Small intestine (tissue), 7 donors: ENCODE measurements around the gene MELK. TPM values are rescaled to one million over a fixed set of nuclear protein-coding genes. Genes with fewer than 3 reads are reported as not detected.
A peak's percentile ranks its signal among the peaks of the same experiment; 100 is the strongest.

Experiments used
- DNase-seq, 2 donors: peaks; one replicate each; pipeline versions ENCODE4 v3.0.0 to v3.0.0-alpha.2; 2013
- FAIRE-seq: peaks from 2 replicates; lab custom pipeline; 2012; peaks lifted over from hg19 to GRCh38; lab: Jason Lieb, UNC
- H3K27ac ChIP-seq, 3 donors: one replicate each; pipeline ENCODE4 v1.5.1; 2013; ENCODE audit warnings: low read length in 2 of 3, mild to moderate bottlenecking in 2 of 3, control low read depth in 1 of 3, inconsistent platforms in 1 of 3, low read depth in 1 of 3, moderate library complexity in 1 of 3
- H3K27me3 ChIP-seq, 3 donors: one replicate each; pipeline ENCODE4 v1.6.1; 2013; ENCODE audit warnings: low read length in 3 of 3, inconsistent platforms in 1 of 3; ENCODE audit not compliant: control insufficient read depth in 3 of 3, insufficient read depth in 3 of 3
- H3K36me3 ChIP-seq, 3 donors: one replicate each; pipeline ENCODE4 v1.6.1; 2013; ENCODE audit warnings: low read length in 3 of 3, inconsistent platforms in 1 of 3, low read depth in 1 of 3, mild to moderate bottlenecking in 1 of 3, moderate library complexity in 1 of 3; ENCODE audit not compliant: control insufficient read depth in 3 of 3, insufficient read depth in 2 of 3
- H3K4me1 ChIP-seq, 3 donors: one replicate each; pipeline ENCODE4 v1.6.1; 2013; ENCODE audit warnings: low read length in 2 of 3, inconsistent platforms in 1 of 3, low read depth in 1 of 3, mild to moderate bottlenecking in 1 of 3, moderate library complexity in 1 of 3; ENCODE audit not compliant: control insufficient read depth in 3 of 3, insufficient read depth in 2 of 3
- H3K4me3 ChIP-seq, 3 donors: one replicate each; pipeline ENCODE4 v1.5.1; 2013; ENCODE audit warnings: low read length in 3 of 3, control low read depth in 1 of 3, inconsistent platforms in 1 of 3, low read depth in 1 of 3, mild to moderate bottlenecking in 1 of 3, moderate library complexity in 1 of 3
- H3K9me3 ChIP-seq, 2 donors: one replicate each; pipeline ENCODE4 v1.6.1; 2013; ENCODE audit warnings: low read depth in 1 of 2, low read length in 1 of 2; ENCODE audit not compliant: control insufficient read depth in 2 of 2, insufficient read depth in 1 of 2
- WGBS, 3 donors: extraction: QIAGEN DNeasy Blood & Tissue Kit; methylation state at CpG; one replicate each; pipeline ENCODE4 v1.1.7; 2013; 5-methylcytosine and 5-hydroxymethylcytosine counted together
- polyA plus RNA-seq, 4 donors: library from polyadenylated mRNA; stranded (reverse) in 3 of 4; unstranded in 1 of 4; fragments of 200-250 nt in 3 of 4; fragments of 120-200 nt in 1 of 4; gene quantifications; one replicate each; pipeline versions ENCODE4 v1.2.1 to v1.2.3, GENCODE V29; 2013
- donor health status: healthy with polysubstance abuse.
- donor health status: control.
- donor health status: control.
- donor health status: Bipolar disorder and iron deficiency.
- donor health status: healthy.

Gene MELK
- polyA plus RNA-seq, 4 donors: 0.81 to 13.8 (median 6.5) TPM

DNA sequence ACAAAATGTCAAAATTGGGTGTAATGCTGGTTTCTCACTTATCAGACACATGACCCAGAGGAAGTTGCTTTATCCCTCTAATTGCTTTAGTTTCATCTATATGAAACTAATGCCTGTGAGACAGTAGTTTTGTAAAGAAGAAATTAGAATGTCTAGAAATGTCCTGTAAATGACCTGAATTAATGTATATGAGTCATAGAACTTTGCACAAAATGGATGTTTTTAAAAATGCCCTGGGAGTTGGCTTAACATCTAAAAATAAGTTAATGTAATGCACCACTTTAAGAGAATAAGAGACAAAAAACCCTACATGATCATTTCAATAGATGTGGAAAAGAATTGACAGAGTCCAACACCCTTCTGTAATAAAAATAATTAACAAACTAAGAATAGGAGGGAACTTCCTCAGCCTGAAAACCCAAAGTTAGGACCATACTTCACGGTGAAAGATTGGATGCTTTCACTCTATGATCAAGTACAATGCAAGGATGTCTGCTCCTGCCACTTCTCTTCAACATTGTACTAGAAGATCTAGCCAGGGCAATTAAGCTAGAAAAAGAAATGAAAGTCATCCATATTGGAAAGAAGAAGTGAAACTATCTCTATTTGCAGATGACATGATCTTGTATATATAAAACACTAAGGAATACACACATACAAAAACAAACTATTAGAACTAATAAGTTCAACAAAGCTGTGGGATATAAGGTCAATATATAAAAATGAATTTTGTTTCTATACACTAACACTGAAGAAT lies 117.9 kb downstream of the MELK start:
- WGBS, 3 donors: 81 to 91% (median 90%) methylated on average over 1 of the region's 1 CpG
- FAIRE-seq: peak; percentile 65
- no peaks in the 10 kb centered on the region for H3K36me3 ChIP-seq
- H3K27ac ChIP-seq: no peak overlapping the region
- H3K9me3 ChIP-seq: no peaks in the 10 kb centered on the region
- DNase-seq: no peak
- peaks cover 0 to 2% (median 0%) of the 10 kb centered on the region in 3 donors for H3K27me3 ChIP-seq
- no peak overlapping the region for H3K4me3 ChIP-seq
- H3K4me1 ChIP-seq: no peaks in the 10 kb centered on the region

DNA sequence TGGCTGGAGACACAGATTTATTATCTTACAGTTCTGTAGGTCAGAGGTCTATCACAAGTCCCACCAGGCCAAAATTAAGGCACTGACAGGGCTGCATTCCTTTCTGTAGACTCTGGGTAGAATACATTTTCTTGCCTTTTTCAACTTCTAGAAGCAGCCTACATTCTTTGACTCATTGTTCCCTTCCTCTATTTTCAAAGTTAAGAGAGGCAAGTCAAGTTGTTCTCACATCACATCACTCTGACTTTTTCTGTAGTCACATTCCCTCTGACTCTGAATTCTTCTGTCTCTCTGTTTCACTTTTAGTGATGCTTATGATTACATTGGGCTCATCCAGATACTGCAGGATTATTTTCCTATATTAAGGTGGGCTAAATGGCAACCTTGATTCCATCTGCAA lies 119.0 kb downstream of the MELK start:
- Histone ChIP-seq H3K9me3 (no peaks in the 10 kb centered on the region), H3K4me3 (no peak overlapping the region), H3K27me3 (peaks cover 0 to 2% (median 0%) of the 10 kb centered on the region in 3 donors), H3K36me3 (no peaks in the 10 kb centered on the region), H3K4me1 (no peaks in the 10 kb centered on the region), H3K27ac (no peak overlapping the region)
- no peak for FAIRE-seq
- DNase-seq: no peak

DNA sequence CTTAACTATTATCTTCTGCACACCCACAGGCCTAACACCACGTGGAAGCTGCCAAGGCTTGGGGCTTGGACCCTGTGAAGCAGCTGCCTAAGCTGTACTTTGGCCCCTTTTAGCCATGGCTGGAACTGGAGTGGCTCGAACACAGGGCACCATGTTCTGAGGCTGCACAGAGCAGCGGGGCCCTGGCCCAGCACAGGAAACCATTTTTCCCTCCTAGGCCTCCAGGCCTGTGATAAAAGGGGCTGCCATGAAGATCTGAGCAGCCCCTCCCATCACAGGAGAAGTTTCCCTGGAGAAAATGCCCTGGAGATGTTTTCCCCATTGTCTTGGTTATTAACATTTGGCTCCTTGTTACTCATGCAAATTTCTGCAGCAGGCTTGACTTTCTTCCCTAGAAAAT lies 126.3 kb downstream of the MELK start:
- FAIRE-seq (no peak), DNase-seq (no peak)
- peaks cover 0 to 9% of the 10 kb centered on the region in 2 donors for H3K9me3 ChIP-seq
- no peaks in the 10 kb centered on the region for H3K27me3 ChIP-seq
- H3K36me3 ChIP-seq: no peaks in the 10 kb centered on the region
- no peak overlapping the region for H3K27ac ChIP-seq
- H3K4me1 ChIP-seq: no peaks in the 10 kb centered on the region
- no peak overlapping the region for H3K4me3 ChIP-seq
- 47 to 64% (median 51%) methylated on average over 3 of the region's 3 CpGs for whole genome bisulfite sequencing, 3 donors

- Histone ChIP-seq H3K27me3 (no peaks in the 10 kb centered on the region), H3K9me3 (no peaks in the 10 kb centered on the region), H3K27ac (no peak overlapping the region), H3K36me3 (no peaks in the 10 kb centered on the region), H3K4me3 (no peak overlapping the region), H3K4me1 (no peaks in the 10 kb centered on the region)
- DNase-seq (no peak), FAIRE-seq (no peak)
Observed at GRCh38 chr9:36704148-36704547, 131.5 kb downstream of the MELK start.

DNA sequence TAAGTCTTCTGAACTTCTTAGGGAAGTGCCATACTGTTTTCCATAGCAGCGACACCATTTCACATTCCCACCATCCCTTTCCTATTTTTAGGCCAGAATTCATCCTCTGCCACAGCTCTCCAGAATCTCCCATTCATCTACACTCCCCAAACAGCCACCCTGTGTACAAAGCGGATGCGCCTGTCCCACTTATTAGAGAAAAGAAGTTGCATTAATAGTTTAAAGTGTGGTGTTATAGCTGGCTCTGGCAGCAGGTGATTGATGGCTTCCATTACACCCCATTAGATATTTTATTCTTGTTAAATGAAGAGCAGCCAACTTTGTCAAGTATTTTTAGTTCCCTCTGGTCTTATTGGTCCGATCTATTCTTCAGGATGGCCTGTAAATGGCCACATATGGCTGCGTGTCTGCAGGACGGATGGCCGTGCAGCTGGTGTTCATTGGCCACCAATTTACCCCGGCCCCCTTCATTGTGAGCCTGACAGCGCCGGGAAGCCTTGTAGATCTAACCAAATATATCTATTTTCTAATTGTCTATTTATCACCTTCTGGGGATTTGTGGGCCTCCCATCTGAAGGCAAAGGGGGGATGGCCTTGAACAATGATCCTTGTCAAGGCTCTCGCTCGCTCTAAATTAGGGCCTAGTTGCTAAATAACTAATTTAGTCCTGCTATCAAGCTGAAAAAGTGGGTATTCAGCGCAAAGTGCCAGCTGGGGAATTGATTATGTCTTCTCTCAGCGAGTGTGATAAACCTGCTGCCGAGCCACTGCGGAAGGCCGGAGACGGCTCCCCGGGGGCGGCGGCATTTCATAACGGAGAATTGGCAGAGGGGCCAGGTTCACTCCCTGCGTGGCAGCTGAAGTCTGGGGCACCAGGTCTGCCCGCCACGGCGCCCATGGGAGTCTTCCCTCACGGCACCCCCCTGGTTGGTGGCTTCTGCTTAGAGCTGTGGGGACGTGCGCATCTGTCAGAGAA lies 141.1 kb downstream of the MELK start:
- no peaks in the 10 kb centered on the region for H3K9me3 ChIP-seq
- peaks cover 0 to 4% (median 0%) of the 10 kb centered on the region in 3 donors for H3K27me3 ChIP-seq
- no peaks in the 10 kb centered on the region for H3K36me3 ChIP-seq
- no peaks in the 10 kb centered on the region for H3K4me1 ChIP-seq
- DNase-seq: no peak
- no peak overlapping the region for H3K27ac ChIP-seq
- no peak overlapping the region for H3K4me3 ChIP-seq
- WGBS, 3 donors: 88% methylated on average over 29 of the region's 29 CpGs
- no peak for FAIRE-seq

- DNase-seq (no peak), FAIRE-seq (no peak)
- WGBS, 3 donors: 63 to 77% (median 74%) methylated on average over 2 of the region's 2 CpGs
- H3K4me3 ChIP-seq: no peak overlapping the region
- no peaks in the 10 kb centered on the region for H3K9me3 ChIP-seq
- no peak overlapping the region for H3K27ac ChIP-seq
- no peaks in the 10 kb centered on the region for H3K36me3 ChIP-seq
- H3K27me3 ChIP-seq: no peaks in the 10 kb centered on the region
- no peaks in the 10 kb centered on the region for H3K4me1 ChIP-seq
Observed at GRCh38 chr9:36716496-36716895, 143.8 kb downstream of the MELK start.

GRCh38 chr9:36717276-36717675 lies 144.6 kb downstream of the MELK start:
- no peak for FAIRE-seq
- Histone ChIP-seq H3K4me3 (no peak overlapping the region), H3K36me3 (no peaks in the 10 kb centered on the region), H3K27me3 (no peaks in the 10 kb centered on the region), H3K27ac (no peak overlapping the region), H3K9me3 (no peaks in the 10 kb centered on the region), H3K4me1 (no peaks in the 10 kb centered on the region)
- no peak for DNase-seq
- WGBS, 3 donors: 45 to 83% (median 75%) methylated on average over 3 of the region's 3 CpGs

DNA sequence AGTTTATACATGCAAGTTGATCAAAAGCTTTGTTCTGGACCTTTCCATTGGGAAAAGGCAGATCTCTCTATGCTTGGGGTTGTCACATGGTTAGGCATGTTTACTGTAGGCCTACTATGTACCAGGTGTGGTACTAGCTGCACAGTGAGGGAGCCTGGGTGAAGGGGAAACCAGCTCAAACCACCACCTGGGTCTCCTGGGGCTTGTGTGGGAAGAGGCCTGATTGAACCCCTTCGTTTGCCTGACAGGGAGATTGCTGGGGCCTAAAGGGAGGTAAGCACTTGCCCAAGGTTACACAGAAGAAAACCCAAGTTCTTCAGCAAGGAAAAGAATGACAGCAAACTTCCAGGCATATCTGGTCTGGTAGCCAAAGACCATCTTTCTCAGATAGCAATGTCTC lies 145.9 kb downstream of the MELK start:
- Histone ChIP-seq H3K36me3 (no peaks in the 10 kb centered on the region), H3K27ac (no peak overlapping the region), H3K9me3 (no peaks in the 10 kb centered on the region), H3K4me3 (no peak overlapping the region), H3K27me3 (no peaks in the 10 kb centered on the region), H3K4me1 (no peaks in the 10 kb centered on the region)
- DNase-seq: no peak
- FAIRE-seq: no peak
- 0 to 25% (median 13%) methylated on average over 1 of the region's 1 CpG for WGBS, 3 donors
